Mononuclear cell (primary cell): ENCODE results near the gene CERK. TPM values are rescaled to one million over a fixed set of nuclear protein-coding genes. Genes with fewer than 3 reads are reported as not detected.

Experiments
- H3K27me3 ChIP-seq: 2 replicates; pipeline ENCODE4 v1.6.0; 2011; ENCODE audit warnings: low read length, control low read depth; ENCODE audit not compliant: insufficient read depth
- H3K4me1 ChIP-seq: 2 replicates; pipeline ENCODE4 v1.5.1; 2011; ENCODE audit warnings: mild to moderate bottlenecking, low read length, control low read depth; ENCODE audit not compliant: insufficient read depth
- H3K4me3 ChIP-seq: 2 replicates; pipeline ENCODE4 v1.5.1; 2011; ENCODE audit warnings: mild to moderate bottlenecking, low read length, moderate library complexity
- H3K9me3 ChIP-seq: 2 replicates; pipeline ENCODE4 v1.5.1; 2011; ENCODE audit warnings: low read depth, mild to moderate bottlenecking, control low read depth, low read length
- total RNA-seq: library from RNA; depleted of rRNA; stranded (reverse); fragments of >200 nt; gene quantifications from one replicate; pipeline ENCODE4 v1.2.3, GENCODE V29; 2012

The CERK gene
- total RNA-seq, 1 donor: 53.8 TPM

GRCh38 chr22:46693634-46694415 is 44.2 kb downstream of the CERK start:
- Histone ChIP-seq H3K9me3 (no peaks in the 10 kb centered on the region), H3K4me3 (no peak overlapping the region), H3K4me1 (no peaks in the 10 kb centered on the region), H3K27me3 (no peaks in the 10 kb centered on the region)

- no peaks in the 10 kb centered on the region for H3K9me3 ChIP-seq
- H3K4me1 ChIP-seq: peaks cover 7% of the 10 kb centered on the region
- H3K4me3 ChIP-seq: no peak overlapping the region
- no peaks in the 10 kb centered on the region for H3K27me3 ChIP-seq
These were observed 46.5 kb downstream of the CERK start for GRCh38 chr22:46691571-46691970.

- no peaks in the 10 kb centered on the region for H3K9me3 ChIP-seq
- no peak overlapping the region for H3K4me3 ChIP-seq
- peaks cover 21% of the 10 kb centered on the region for H3K4me1 ChIP-seq
- no peaks in the 10 kb centered on the region for H3K27me3 ChIP-seq
These were observed 47.9 kb downstream of the CERK start for GRCh38 chr22:46690146-46690545.

GRCh38 chr22:46688949-46689348 is 49.1 kb downstream of the CERK start:
- Histone ChIP-seq H3K9me3 (no peaks in the 10 kb centered on the region), H3K4me3 (no peak overlapping the region), H3K4me1 (peaks cover 33% of the 10 kb centered on the region), H3K27me3 (no peaks in the 10 kb centered on the region)

GRCh38 chr22:46687460-46687859 is 50.6 kb downstream of the CERK start:
- H3K4me1 ChIP-seq: peaks cover 46% of the 10 kb centered on the region
- H3K9me3 ChIP-seq: no peaks in the 10 kb centered on the region
- H3K4me3 ChIP-seq: no peak overlapping the region
- H3K27me3 ChIP-seq: no peaks in the 10 kb centered on the region

- Histone ChIP-seq H3K4me3 (no peak overlapping the region), H3K4me1 (peaks cover 46% of the 10 kb centered on the region), H3K9me3 (no peaks in the 10 kb centered on the region)
These were observed 51.0 kb downstream of the CERK start for GRCh38 chr22:46687048-46687444.

GRCh38 chr22:46686221-46687047 is 51.6 kb downstream of the CERK start:
- Histone ChIP-seq H3K27me3 (no peaks in the 10 kb centered on the region), H3K9me3 (no peaks in the 10 kb centered on the region), H3K4me1 (peaks cover 46% of the 10 kb centered on the region), H3K4me3 (no peak overlapping the region)

More at GRCh38 chr22:46687048-46687444, 51.0 kb downstream of the CERK start:
- no peaks in the 10 kb centered on the region for H3K27me3 ChIP-seq

- Histone ChIP-seq H3K27me3 (no peaks in the 10 kb centered on the region), H3K4me1 (peaks cover 46% of the 10 kb centered on the region), H3K4me3 (no peak overlapping the region)
These were observed 53.3 kb downstream of the CERK start for GRCh38 chr22:46684706-46685105.

GRCh38 chr22:46682011-46682731 is 55.9 kb downstream of the CERK start:
- Histone ChIP-seq H3K4me3 (no peak overlapping the region), H3K4me1 (peaks cover 45% of the 10 kb centered on the region), H3K27me3 (no peaks in the 10 kb centered on the region), H3K9me3 (no peaks in the 10 kb centered on the region)

More at GRCh38 chr22:46684706-46685105, 53.3 kb downstream of the CERK start:
- H3K9me3 ChIP-seq: no peaks in the 10 kb centered on the region

GRCh38 chr22:46681010-46681409 is 57.0 kb downstream of the CERK start:
- no peaks in the 10 kb centered on the region for H3K9me3 ChIP-seq
- no peak overlapping the region for H3K4me3 ChIP-seq
- no peaks in the 10 kb centered on the region for H3K27me3 ChIP-seq
- peaks cover 33% of the 10 kb centered on the region for H3K4me1 ChIP-seq

GRCh38 chr22:46679706-46680269 is 58.3 kb downstream of the CERK start:
- no peaks in the 10 kb centered on the region for H3K9me3 ChIP-seq
- no peak overlapping the region for H3K4me3 ChIP-seq
- H3K4me1 ChIP-seq: peaks cover 27% of the 10 kb centered on the region
- H3K27me3 ChIP-seq: no peaks in the 10 kb centered on the region

- no peaks in the 10 kb centered on the region for H3K27me3 ChIP-seq
- H3K9me3 ChIP-seq: no peaks in the 10 kb centered on the region
- H3K4me1 ChIP-seq: peaks cover 27% of the 10 kb centered on the region
- H3K4me3 ChIP-seq: no peak overlapping the region
These were observed 59.0 kb downstream of the CERK start for GRCh38 chr22:46678785-46679700.

- Histone ChIP-seq H3K27me3 (no peaks in the 10 kb centered on the region), H3K4me3 (no peak overlapping the region), H3K9me3 (no peaks in the 10 kb centered on the region), H3K4me1 (peaks cover 27% of the 10 kb centered on the region)
These were observed 59.9 kb downstream of the CERK start for GRCh38 chr22:46678003-46678657.
